PFSK-1 (cell line): ENCODE measurements around the gene CLEC11A. TPM values are rescaled to one million over a fixed set of nuclear protein-coding genes. Genes with fewer than 3 reads are reported as not detected.
A peak's percentile ranks its signal among the peaks of the same experiment; 100 is the strongest.

Experiments
- FOXP2 ChIP-seq: optimal IDR thresholded peaks from 2 replicates; pipeline ENCODE3; 2011; ENCODE audit warnings: borderline replicate concordance, control low read depth, inconsistent platforms; ENCODE audit not compliant: insufficient read depth; ENCODE audit errors: extremely low read length, extremely low read depth
- POLR2AphosphoS5 ChIP-seq: IDR thresholded peaks from 2 replicates; pipeline ENCODE4 v1.6.1; 2012; ENCODE audit warnings: low read depth, mild to moderate bottlenecking, control low read depth, low read length, moderate library complexity
- SIN3A ChIP-seq: IDR thresholded peaks from 2 replicates; pipeline ENCODE4 v1.6.1; 2012; ENCODE audit warnings: mild to moderate bottlenecking, low read length, moderate library complexity, borderline replicate concordance; ENCODE audit not compliant: insufficient read depth
- TAF1 ChIP-seq: IDR thresholded peaks from 2 replicates; pipeline ENCODE4 v1.6.1; 2012; ENCODE audit warnings: low read length, control low read depth, borderline replicate concordance; ENCODE audit not compliant: insufficient read depth
- polyA plus RNA-seq: library from polyadenylated mRNA; unstranded; fragments of >200 nt; gene quantifications from one replicate; pipeline ENCODE4 v1.2.1, GENCODE V29; 2012; ENCODE audit warnings: low read depth, missing spikeins; ENCODE audit not compliant: insufficient read length
- TF ChIP-seq, protein P1 (sequence below), 2 experiments: IDR thresholded peaks; 2 replicates each; pipeline versions ENCODE4 v1.6.1 to v1.8.0; 2011 to 2012; ENCODE audit warnings: low read depth in 2 of 2, low read length in 2 of 2, control low read depth in 1 of 2, inconsistent platforms in 1 of 2, mild to moderate bottlenecking in 1 of 2, moderate library complexity in 1 of 2; ENCODE audit not compliant: insufficient read depth in 1 of 2

CLEC11A gene, protein sequence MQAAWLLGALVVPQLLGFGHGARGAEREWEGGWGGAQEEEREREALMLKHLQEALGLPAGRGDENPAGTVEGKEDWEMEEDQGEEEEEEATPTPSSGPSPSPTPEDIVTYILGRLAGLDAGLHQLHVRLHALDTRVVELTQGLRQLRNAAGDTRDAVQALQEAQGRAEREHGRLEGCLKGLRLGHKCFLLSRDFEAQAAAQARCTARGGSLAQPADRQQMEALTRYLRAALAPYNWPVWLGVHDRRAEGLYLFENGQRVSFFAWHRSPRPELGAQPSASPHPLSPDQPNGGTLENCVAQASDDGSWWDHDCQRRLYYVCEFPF
- 92.5 TPM for polyA plus RNA-seq

DNA sequence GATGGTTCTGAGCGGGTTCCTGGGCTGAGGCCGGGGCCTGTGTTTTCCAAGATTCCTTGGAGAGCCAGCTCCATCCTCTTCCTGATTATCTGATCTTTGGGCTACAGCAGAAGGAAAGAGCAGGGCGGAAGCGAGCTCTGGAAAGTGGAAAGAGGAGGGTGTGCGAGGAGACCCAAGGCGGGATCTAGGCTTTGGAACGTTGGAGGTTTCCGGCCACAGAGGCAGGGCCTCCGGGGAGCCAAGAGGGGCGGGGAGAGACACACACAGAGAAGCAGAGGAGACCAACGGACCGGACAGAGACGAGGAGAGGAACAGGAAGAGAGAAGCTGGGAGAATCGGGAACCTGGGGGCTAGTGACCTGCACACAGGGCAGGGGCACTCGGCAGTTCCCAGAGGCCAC, at the start of gene CLEC11A:
TSS of gene CLEC11A (plus strand) at position 296 of the 400 bp plus-strand sequence. CDS start 162 bp downstream, outside the sequence.
- TF ChIP-seq FOXP2, result no peak
- 0 out of 2 replicates have a peak, but pooled peaks have one; percentile 18 for TF ChIP-seq TAF1
- TF ChIP-seq POLR2AphosphoS5, result peak; percentile 35; the same call in 1 of the 2 replicates

DNA sequence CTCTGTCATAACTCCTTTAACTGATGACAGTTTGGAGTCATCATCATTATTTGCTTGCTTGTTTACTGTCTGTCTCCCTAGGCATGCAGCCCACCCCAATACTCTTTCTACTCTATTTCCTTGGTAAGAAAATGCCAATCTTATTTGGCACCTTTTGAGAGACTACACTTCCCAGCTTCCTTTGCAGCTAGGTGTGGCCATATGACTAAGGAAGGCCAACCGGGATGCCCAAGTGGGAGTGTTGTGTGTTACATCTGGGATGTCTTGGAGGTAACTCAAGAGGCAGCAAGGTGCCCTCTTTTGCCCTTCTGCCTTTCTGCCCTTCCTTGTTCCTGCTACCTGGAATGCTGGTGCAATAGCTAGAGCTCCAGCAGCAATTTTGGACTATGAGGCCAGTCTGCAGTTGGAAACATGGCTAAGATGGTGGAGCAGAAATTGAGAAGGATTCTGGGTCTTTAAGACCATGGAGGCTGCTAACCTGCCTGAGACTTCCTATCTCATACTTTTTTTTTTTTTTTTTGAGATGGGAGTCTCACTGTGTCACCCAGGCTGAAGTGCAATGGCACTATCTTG, 46.5 kb upstream of the CLEC11A start:
- TF ChIP-seq POLR2AphosphoS5, result no peak
- TF ChIP-seq SIN3A, result no peak
- no peak for TF ChIP-seq TAF1
- TF ChIP-seq FOXP2, result no peak
- TF ChIP-seq, protein P1, sequence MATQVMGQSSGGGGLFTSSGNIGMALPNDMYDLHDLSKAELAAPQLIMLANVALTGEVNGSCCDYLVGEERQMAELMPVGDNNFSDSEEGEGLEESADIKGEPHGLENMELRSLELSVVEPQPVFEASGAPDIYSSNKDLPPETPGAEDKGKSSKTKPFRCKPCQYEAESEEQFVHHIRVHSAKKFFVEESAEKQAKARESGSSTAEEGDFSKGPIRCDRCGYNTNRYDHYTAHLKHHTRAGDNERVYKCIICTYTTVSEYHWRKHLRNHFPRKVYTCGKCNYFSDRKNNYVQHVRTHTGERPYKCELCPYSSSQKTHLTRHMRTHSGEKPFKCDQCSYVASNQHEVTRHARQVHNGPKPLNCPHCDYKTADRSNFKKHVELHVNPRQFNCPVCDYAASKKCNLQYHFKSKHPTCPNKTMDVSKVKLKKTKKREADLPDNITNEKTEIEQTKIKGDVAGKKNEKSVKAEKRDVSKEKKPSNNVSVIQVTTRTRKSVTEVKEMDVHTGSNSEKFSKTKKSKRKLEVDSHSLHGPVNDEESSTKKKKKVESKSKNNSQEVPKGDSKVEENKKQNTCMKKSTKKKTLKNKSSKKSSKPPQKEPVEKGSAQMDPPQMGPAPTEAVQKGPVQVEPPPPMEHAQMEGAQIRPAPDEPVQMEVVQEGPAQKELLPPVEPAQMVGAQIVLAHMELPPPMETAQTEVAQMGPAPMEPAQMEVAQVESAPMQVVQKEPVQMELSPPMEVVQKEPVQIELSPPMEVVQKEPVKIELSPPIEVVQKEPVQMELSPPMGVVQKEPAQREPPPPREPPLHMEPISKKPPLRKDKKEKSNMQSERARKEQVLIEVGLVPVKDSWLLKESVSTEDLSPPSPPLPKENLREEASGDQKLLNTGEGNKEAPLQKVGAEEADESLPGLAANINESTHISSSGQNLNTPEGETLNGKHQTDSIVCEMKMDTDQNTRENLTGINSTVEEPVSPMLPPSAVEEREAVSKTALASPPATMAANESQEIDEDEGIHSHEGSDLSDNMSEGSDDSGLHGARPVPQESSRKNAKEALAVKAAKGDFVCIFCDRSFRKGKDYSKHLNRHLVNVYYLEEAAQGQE (IDR thresholded peaks at IDR 0.05; ENCODE audit: insufficient read depth in 1 of 2, low read depth in 2 of 2, low read length in 2 of 2), result no peak

DNA sequence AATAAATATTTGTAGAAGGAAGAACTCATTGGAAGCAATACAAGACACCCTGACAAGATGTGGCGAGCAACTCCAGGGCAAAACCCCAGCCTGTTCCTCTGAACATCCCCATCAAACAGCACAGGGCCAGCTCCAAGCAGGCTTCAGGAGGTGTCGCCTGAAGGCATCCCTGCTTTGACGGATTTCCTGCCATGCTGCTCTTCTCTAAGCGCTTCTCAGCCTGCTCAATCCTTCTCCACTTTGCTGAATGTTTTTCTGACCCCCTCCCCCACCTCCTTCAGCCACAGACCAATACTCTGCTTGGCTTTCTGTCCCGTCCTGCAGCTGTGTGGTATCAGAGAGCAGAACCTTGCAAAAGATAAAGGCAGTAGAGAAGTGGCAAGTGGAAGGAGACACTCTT, 45.5 kb upstream of the CLEC11A start:
- TF ChIP-seq, protein P1 (IDR thresholded peaks at IDR 0.05; ENCODE audit: insufficient read depth in 1 of 2, low read depth in 2 of 2, low read length in 2 of 2), result no peak
- TF ChIP-seq FOXP2, result no peak
- TF ChIP-seq TAF1, result no peak
- no peak for TF ChIP-seq POLR2AphosphoS5
- no peak for TF ChIP-seq SIN3A

DNA sequence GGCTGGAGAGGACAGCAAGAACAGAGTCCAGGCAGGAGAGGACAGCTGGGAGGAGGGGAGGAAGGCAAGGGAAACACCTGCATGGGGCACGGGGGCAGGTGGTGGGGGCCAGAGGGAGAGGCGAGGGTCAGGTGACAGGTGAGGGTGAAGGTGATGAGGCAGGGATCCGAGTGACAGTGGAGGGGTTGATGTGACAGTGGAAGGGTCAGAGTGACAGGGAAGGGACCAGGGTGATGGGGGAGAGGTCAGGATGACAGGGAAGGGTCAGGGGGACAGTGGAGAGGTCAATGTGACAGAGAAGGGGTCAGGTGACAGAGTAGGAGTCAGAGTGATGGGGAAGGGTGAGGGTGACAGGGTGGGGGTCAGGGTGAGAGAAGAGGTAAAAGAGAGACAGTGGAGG, 44.8 kb upstream of the CLEC11A start:
- TF ChIP-seq POLR2AphosphoS5, result no peak
- no peak for TF ChIP-seq SIN3A
- no peak for TF ChIP-seq FOXP2
- TF ChIP-seq TAF1, result no peak
- TF ChIP-seq, protein P1 (IDR thresholded peaks at IDR 0.05; ENCODE audit: insufficient read depth in 1 of 2, low read depth in 2 of 2, low read length in 2 of 2), result no peak

DNA sequence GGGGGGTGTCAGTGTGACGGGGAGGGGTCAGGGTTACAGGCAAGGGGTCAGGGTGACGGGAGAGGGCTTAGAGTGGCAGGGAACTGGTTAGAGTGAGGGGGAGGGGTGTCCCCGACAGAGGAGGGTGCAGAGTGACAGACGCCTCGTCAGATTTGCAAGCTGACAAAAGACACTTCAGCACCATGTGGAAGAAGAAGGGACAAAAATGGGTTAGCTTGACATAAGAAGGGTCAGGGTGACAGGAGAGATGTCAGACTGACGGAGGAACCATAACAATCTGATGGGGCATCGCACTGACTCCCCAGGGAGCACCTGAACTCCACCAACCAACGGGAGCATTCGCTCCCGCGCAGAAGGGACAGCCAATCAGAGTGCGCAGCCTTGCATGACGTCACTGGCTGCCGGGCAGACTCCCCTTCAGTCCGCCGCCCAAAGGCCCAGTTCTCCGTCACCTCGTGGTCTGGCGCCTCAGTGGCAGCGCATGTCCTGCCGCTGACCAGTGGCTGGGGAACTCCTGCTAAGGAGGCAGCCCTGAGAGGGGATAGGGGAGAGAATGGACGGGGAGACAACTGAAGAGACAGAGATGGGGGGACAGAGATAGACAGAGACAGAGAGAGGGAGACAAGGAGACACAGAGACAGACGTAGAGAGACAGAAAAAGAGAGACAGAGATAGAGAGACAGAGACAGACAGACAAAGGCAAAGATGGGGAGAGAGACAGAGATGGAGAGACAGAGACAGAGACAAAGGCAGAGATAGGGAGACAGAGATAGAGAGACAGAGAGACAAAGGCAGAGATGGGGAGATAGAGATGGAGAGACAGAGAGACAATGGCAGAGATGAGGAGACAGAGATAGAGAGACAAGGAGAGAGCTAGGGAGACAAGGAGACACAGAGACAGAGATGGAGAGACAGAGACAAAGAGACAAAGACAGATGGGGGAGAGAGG, 43.7 kb upstream of the CLEC11A start:
- TF ChIP-seq FOXP2 (no peak), POLR2AphosphoS5 (no peak), SIN3A (no peak), TAF1 (no peak)
- TF ChIP-seq, protein P1 (IDR thresholded peaks at IDR 0.05; ENCODE audit: insufficient read depth in 1 of 2, low read depth in 2 of 2, low read length in 2 of 2), result no peak
